Left colon (tissue), 2 donors: ENCODE measurements around the gene NTRK3. TPM values are rescaled to one million over a fixed set of nuclear protein-coding genes. Genes with fewer than 3 reads are reported as not detected.

Experiments
- ATAC-seq: fragments of 200-7000 bp; cut with Tn5 transposase; one replicate; pipeline ENCODE4 v1.9.1; 2020; ENCODE audit warnings: mild to moderate bottlenecking, moderate library complexity
- DNase-seq, 2 donors: peaks; one replicate each; pipeline ENCODE4 v3.0.0-alpha.2; 2020
- intact Hi-C, 2 donors: fragments of 100-400 bp; cut with DNase I in 1 of 2; cut with micrococcal nuclease in 1 of 2; formaldehyde crosslinking; loops; one replicate each; pipeline versions ENCODE4 v1.11.2 to v1.14.0; 2022; cut with DNase I, micrococcal nuclease
- total RNA-seq, 2 donors: library from RNA; stranded (reverse); fragmentation: NEBNext Ultra II Directional; extraction: Animal tissue kit (Norgen Biotek cat#: 25700); gene quantifications; one replicate each; pipeline ENCODE4 v1.2.1, GENCODE V29; 2021
- donor health status: DM: no; HTN: no; CAD: no.
- donor health status: DM: yes; HTN: yes; CAD: no.

Gene NTRK3
- total RNA-seq, 2 donors from 2014 or later = 0.55 to 1.3 TPM

- DNase-seq (no peak), ATAC-seq (no peak)
- intact Hi-C loops = no loop called here
Measured at GRCh38 chr15:88264622-88265021, 8.1 kb upstream of the NTRK3 start.

- no peak for ATAC-seq
- intact Hi-C loops = no loop called here
- DNase-seq = no peak
Measured at GRCh38 chr15:88262064-88262463, 5.5 kb upstream of the NTRK3 start.

DNA sequence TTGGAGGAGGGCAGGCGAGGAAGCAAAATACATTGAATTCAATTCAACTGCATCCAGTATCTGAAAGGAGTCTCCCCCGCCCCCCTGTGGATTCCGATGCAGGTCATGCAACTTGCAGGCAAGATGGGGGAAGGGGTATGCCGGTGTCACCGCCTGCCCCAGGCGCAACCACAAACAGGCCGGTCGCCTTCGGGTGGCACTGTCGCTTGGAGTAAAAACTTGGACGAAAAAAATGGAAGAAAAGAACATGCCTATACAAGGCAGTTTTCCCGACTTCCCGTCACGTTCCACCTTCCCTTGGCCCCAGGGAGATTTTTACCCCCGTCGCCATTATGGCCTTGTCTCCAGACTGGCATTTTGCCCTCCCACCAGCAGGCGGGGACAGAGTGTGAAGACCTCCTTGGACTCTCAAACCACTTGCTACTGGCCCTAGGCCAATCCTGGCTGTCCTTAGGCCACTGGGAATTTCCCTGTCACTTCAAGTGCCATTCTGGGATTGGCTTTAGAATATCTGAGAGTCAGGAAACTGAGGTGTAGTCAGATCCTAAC lies 1.6 kb upstream of the NTRK3 start:
- intact Hi-C loops = no loop called here
- DNase-seq (no peak), ATAC-seq (no peak)

GRCh38 chr15:88257311-88258092 lies 963 bp upstream of the NTRK3 start:
- ATAC-seq = no peak
- intact Hi-C loops = no loop called here
- DNase-seq = no peak

DNA sequence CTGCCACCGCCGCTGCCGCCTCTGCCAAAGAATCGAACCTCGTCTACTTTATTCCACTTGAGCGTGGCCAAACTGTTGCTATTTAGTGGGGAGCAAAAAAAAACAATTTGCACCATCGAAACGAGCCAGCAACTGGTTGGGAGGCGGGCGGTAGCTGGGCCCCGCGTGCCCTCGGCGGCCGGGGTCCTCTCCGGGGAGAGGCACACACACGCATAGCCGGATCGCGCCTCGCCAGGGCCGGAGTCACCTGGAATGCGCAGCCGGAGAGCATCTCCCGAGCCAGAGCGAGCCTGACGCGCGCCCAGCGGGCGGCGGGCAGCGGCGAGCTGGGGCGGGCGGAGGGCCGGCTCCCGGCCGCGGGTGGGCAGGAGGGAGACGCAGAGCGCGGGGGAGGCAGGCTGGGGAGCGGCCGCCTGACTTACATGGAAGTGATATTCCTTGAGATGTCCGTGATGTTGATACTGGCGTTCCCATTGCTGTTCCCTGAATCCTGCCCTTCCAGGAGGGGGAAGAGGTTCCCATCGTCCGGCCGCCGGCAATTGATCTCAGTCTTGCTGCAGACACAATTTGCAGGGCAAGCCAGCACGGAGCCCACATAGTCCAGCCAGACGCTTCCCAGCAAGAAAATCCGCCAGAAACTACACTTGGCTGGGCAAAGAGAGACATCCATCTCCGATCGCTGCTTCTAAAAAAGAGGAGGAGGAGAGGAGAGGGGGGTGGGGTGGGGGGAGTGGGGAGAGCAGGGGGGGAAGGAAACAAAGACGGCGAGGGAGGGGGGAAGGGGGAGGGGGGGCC lies 858 bp downstream of the NTRK3 start:
- DNase-seq (no peak), ATAC-seq (peak; percentile 28)
- intact Hi-C loops = no loop called here

GRCh38 chr15:88255087-88255483 lies 1.5 kb downstream of the NTRK3 start:
- no peak for DNase-seq
- intact Hi-C loops = no loop called here
- no peak for ATAC-seq

GRCh38 chr15:88252441-88252840 lies 4.1 kb downstream of the NTRK3 start:
- no peak for DNase-seq

GRCh38 chr15:88250826-88251225 lies 5.7 kb downstream of the NTRK3 start:
- DNase-seq (no peak), ATAC-seq (no peak)
- intact Hi-C loops = no loop called here

More at GRCh38 chr15:88252441-88252840, 4.1 kb downstream of the NTRK3 start:
- intact Hi-C loops = no loop called here
- no peak for ATAC-seq

GRCh38 chr15:88249220-88249619 lies 7.3 kb downstream of the NTRK3 start:
- ATAC-seq (no peak), DNase-seq (no peak)
- intact Hi-C loops = no loop called here

- ATAC-seq (no peak), DNase-seq (no peak)
- intact Hi-C loops = no loop called here
Measured at GRCh38 chr15:88247914-88248313, 8.6 kb downstream of the NTRK3 start.

DNA sequence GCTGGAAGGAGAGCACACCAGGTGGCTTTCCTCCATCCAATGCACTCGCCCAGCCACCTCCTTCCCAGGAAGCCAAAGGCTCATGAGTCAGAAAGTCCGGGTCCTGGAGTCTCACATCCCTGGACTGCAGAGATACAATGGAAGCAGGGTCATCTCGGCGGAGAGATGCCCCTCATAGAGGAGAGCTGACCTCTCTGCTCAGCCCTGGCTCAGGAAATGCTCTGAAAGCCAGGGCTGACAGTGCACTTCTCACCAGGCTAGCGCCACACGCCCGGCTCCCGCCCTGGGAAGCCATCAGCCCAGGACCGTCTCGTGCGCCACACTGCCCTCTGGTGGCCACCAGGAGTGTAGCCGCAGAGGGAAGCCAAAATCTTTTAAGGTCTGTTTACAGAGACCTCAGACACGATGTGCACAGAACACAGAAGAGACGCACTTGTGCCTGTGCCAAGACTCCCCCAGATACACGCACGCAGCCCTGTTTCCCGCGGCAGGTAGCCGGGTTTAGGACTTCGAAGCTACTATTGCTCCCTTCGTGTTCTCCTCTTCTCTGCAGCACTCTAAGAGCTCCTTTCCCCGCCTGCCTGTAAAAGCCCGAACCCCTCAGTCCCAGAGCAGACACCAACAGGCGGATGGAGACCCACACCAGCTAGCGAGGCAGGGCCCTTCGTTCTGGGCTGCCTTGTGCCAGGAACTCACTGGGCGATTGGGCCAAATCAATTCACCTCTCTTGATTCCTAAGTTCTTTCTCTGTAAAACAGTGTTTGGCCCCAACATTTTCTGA lies 9.7 kb downstream of the NTRK3 start:
- DNase-seq = peak; percentile 36 to 77
- ATAC-seq = peak; percentile 90
- intact Hi-C loops = no loop called here

- DNase-seq (no peak), ATAC-seq (no peak)
- intact Hi-C loops = no loop called here
Measured at GRCh38 chr15:88246081-88246480, 10.5 kb downstream of the NTRK3 start.

GRCh38 chr15:88243895-88244787 lies 12.4 kb downstream of the NTRK3 start:
- intact Hi-C loops = no loop called here
- DNase-seq (no peak), ATAC-seq (peak; percentile 47)

- intact Hi-C loops = no loop called here
- DNase-seq = no peak
- ATAC-seq = no peak
Measured at GRCh38 chr15:88242586-88243555, 13.7 kb downstream of the NTRK3 start.

GRCh38 chr15:88241461-88241860 lies 15.1 kb downstream of the NTRK3 start:
- intact Hi-C loops = no loop called here
- DNase-seq = no peak
- no peak for ATAC-seq

- ATAC-seq (no peak), DNase-seq (no peak)
- intact Hi-C loops = no loop called here
Measured at GRCh38 chr15:88241060-88241459, 15.5 kb downstream of the NTRK3 start.

DNA sequence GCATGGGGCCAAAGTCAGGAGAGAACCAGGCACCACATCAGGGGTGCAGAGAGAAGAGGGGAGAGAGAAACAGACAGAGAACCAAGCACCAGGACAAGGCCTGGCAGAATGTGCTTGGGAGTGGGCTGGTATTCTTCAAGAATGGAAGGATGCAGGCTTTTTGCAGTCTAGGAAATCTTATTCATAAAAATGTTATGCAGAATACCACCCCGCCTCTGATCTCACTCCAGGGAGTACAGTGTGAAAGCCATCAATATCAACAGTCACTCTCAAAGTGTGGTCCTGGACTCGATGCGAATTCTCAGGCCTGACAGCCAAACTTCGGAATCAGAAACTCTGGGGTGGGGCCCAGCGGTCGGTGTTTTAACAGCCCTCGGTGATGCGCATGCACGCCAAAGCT lies 16.9 kb downstream of the NTRK3 start:
- intact Hi-C loops = no loop called here
- DNase-seq (no peak), ATAC-seq (no peak)
